ENCODE measurements around the gene EIF5A. TPM values are rescaled to one million over a fixed set of nuclear protein-coding genes. Genes with fewer than 3 reads are reported as not detected.

The EIF5A gene
- polyA plus RNA-seq, 1 donor = 295 TPM

DNA sequence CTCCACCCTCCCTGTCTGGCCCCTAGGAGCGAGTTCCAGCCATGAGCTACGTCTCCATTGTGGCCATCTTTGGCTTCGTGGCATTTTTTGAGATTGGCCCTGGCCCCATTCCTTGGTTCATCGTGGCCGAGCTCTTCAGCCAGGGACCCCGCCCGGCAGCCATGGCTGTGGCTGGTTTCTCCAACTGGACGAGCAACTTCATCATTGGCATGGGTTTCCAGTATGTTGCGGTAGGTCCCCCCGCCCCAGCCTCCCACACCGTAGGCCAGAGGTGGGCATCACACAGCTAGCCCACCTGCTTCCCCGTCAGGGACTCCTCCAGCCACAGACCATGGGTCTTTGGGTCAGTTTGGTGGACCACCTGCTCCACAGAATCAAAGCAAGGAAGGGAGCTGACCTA, 21.7 kb upstream of the EIF5A start:
- DNase-seq = no peak

DNA sequence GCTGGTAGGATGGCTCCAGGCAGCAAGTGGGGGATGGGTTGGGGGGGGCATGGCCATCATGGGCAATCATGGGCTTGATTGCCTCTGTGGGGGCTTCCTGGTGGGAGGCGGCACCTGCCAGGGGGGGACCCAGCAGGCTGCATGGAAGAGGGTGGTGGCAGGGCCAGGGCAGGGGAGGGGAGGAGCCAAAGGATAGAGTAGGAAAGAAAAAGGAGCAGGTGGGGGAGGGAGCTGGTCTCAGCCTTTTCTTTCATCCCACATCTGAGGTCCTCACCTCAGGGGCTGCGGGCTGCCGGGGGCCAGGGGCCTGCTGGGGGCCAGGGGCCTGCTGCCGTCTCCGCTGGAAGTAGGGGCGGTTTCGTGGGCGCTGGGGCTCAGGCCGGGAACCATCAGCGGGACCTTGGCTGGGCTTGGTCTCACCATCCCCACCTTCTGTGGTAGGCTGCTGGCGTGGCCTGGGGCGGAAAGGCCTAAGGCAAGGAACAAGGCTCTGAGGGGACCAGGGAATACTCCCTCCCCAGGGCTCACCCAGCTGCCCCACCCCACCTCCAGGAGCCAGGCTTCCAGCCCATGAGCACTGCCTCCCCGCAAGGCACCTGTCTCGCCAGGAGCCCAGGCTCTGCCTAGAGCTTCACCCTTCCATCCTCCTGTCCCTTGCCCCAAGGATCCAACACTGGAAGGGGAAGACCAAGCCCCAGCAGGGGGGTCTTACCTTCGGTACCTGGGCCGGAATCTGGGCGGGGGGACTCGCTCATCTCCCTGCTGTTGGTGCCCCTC, 18.0 kb upstream of the EIF5A start:
- DNase-seq = no peak

DNA sequence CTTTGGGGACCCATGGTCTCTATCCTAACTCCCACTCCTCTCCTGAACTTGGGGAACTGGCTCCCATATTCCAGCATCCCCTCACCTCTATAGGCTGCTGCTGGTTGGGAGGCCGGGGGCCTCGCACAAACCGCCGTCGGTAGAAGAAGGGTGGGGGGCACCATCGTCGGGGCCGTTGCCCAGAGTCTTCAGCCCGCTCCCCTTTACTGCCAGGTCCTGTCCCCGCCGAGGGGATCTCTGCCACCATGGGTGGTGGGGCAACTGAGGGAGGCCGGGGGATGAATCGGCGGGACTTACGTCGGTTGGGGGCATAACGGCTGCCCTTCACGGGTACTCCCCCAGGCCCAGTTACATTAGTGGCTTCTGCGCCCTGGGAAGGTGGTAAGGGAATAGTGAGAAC, 17.3 kb upstream of the EIF5A start:
- no peak for DNase-seq

DNA sequence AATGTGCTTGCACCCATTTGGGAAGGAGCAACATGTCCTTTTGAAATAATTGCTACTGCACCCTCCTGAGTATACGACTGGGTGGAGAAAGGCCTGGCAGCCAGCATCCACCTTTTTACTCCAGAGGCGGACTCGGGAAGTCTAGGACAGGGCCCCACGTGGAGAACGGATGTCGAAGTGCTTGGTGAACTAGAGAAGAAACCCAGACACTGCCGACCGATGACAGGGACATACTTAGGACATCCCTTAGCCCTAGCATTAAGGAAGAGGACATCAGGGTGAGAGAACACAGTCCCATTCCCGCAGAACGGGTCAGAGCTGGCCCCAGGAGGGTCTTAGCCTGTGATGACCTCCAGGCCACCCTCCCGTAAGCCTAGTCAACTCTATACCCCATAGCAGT, 16.7 kb upstream of the EIF5A start:
- DNase-seq = no peak

DNA sequence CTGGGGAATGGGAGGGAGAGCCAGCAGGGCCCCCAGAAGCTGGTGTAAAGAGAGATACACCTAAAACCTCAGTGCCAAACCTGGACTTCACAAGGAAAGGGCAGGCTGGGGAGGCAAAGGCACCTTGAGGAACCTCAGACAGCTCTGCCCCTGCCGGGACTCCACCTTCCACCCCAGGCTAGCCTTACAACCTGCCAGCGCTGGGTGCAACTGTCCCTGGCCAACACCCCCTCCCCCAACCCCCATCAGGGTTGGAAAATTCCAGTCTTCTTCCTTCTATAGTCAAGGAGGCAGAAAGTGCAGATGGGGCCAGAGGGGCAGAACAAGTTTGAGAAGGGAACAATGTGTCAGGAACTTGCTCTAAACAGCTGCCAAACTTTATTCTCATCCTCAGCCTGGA, 15.2 kb upstream of the EIF5A start:
- no peak for DNase-seq

DNA sequence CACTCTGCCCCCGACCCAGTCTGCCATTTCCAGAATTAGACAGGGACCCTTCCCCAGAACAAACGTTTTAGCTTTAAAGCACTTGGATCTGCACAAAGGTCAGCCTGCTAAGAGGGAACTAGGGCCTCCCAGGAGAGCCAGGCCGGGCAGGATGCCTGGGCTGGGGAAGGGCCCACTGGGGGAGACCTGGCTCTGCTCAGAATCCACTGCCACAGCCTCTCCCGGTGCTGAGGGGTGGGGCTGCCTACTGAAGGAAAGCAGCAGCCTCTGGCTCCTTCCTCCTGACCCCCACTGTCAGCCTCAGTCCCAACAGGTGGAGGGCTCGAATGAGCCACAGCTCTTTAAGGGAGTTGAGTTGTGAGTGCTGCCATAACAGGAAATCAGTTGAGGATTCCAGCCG, 14.7 kb upstream of the EIF5A start:
- no peak for DNase-seq

DNA sequence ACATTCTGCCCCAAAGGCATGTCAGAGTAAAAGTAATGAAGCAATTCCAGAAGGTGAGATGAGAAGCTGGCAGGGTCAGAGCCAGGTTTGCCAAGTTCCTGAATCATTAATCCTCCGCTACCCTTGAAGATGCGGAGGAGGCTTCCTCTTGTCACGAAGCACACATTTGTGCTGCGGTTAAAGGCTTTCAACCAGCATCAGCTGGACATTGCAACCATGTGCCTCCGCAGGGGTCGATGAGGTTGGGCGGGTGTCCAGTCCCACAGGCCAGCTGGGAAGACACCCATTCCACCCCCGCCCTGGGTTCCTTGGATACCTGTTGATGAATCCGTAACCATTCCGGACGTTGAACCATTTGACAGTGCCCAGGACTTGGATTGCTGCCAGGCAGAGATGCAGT, 14.3 kb upstream of the EIF5A start:
- DNase-seq = no peak

DNA sequence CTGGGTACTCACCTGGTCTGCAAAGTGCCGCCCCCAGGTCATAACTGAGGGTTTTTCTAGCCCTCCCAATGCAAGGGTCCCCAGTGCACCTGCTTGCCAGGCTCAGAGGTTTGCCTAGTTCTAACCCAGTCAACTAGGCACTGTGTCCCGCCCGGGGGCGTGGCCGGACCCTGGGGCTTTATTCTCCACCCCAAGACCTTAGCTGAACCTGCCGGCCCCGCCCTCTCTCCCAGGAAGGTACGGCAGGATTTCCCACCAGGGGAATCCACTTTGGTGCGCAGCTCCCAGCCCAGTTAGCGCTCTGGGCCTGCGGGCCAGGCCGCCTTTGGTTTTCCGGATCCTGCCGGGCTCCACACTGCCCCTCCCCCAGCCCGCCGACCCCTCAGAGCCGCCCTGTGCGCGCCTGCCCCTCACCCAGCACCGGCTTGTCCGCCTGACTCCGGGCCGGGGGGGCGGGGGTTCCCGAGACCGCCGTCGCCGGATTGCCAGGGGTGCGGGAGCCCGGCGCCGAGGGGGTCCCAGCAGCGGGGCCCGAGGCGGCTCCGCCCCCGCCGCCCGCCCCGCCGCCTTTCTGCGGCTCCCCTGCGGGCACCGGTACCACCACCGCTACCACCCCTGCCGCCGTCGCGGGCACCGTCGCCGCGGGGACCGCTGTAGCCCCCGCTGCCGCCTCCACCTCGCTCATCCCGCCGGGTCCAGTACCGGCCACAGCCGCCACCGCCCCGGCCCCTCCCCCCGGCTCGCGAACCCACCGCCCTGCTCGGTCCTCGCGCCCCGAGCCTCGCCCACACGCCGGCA, 13.4 kb upstream of the EIF5A start:
- DNase-seq = no peak

DNA sequence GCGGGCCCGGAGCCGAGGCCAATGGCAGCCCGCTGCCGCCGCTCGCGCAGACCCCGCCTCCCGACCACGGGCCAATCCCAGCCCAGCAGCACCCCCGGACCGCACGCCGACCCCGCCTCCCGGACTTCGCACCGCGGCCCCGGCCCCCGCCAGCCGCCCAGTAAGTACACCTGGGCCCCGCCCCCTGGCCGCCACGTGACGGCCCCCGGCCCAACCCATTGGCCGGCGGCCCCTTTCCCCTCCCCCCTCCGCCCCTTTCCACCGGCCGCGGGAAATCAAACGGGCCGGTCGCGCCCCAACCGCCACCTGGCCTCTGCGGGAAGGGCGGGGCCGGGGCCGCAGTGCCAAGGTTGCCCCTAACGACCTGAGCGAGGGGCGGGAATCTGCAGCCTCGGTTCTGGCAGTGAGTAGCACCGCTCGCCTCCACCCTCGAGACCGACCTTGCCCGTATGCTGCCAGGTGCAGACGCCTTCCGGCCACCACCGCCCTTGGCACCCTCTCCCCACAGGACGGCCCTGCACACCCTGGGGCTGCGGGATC, 12.7 kb upstream of the EIF5A start, which contains the start of gene YBX2:
TSS of gene YBX2 (minus strand) at position 26 of the 540 bp plus-strand sequence. CDS start 139 bp downstream, outside the sequence.
- DNase-seq = peak; percentile 45

DNA sequence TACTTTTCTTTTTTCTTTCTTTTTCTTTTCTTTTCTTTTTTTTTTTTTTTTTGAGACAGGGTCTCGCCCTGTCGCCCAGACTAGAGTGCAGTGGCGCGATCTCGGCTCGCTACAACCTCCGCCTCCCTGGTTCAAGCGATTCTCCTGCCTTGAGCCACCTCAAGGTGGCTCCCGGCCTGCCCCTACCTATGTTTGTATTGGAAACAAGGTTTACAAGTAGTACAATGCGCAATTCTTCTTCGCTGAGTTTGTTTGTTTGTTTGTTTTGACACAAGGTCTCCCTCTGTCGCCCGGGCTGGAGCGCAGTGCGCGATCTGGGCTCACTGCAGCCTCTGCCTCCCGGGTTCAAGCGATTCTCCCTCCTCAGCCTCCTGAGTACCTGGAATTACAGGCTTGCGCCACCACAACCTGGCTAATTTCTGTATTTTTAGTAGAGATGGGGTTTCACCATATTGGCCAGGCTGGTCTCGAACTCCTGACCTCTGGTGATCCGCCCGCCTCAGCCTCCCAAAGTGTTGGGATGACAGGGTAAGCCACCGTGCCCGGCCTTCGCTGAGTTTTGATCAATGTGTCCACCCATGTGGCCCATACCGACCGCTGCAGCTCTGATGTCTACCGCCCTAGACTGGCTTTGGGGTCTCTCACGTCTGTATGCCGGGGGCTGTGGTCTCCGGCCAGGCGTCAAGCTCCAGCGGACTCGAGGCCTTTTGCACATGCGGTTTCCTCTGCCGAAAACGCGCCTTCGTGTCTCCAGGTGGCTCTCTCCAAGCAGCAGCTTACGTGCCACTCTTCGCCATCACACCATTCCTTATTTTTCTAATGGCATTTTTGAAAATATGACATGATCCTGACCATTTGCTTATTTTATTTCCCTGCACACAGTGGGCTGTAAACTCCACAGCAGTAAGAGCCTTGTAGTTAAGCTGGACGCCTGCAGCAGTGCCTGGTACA, 11.9 kb upstream of the EIF5A start:
- DNase-seq = no peak

DNA sequence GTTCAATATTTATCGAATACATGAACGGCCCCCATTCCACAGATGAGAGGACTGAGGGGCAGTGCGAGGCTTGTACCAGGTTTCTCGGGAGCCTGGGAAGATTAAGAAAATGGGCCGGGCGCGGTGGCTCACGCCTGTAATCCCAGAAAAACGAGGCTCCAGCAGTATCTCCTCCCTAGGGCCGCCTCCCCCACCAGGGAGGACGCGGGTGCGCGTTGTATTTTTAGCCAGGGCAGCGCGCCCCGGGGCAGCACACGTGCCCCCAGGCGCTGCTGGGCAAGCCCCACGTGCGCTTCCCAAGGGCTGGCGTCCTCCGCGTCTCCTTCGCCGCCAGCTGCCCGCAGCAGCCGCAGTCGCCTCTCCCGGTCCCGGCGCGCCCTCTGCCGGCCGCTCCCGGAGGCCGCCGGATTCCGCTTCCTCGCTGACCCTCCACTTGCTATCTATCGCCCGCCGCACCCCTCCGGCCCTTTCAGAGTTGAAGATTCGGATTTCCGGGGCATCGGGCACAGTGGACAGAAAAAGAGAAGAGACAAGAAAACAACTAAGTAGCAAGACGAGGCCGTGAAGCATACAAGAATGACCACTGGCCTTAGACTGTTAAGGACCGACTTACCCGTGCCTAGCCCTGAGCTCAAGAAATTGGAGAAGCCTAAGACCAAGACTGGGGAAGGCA, 11.1 kb upstream of the EIF5A start:
- peak; percentile 84 for DNase-seq

DNA sequence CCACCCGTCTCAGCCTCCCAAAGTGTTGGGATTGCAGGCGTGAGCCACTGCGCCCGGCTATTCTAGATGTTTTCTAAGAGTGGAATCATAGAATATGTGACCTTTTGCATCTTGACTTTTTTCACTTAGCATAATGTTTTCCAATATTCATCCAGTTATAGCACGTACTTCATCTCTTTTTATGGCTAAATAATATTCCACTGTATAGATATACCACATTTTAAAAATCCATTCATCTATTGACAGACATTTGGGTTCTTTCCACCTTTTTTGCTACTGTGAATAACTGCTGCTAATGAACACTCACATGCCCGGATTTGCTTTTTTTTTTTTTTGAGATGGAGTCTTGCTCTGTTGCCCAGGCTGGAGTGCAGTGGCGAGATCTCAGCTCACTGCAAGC, 3.2 kb upstream of the EIF5A start:
- no peak for DNase-seq

DNA sequence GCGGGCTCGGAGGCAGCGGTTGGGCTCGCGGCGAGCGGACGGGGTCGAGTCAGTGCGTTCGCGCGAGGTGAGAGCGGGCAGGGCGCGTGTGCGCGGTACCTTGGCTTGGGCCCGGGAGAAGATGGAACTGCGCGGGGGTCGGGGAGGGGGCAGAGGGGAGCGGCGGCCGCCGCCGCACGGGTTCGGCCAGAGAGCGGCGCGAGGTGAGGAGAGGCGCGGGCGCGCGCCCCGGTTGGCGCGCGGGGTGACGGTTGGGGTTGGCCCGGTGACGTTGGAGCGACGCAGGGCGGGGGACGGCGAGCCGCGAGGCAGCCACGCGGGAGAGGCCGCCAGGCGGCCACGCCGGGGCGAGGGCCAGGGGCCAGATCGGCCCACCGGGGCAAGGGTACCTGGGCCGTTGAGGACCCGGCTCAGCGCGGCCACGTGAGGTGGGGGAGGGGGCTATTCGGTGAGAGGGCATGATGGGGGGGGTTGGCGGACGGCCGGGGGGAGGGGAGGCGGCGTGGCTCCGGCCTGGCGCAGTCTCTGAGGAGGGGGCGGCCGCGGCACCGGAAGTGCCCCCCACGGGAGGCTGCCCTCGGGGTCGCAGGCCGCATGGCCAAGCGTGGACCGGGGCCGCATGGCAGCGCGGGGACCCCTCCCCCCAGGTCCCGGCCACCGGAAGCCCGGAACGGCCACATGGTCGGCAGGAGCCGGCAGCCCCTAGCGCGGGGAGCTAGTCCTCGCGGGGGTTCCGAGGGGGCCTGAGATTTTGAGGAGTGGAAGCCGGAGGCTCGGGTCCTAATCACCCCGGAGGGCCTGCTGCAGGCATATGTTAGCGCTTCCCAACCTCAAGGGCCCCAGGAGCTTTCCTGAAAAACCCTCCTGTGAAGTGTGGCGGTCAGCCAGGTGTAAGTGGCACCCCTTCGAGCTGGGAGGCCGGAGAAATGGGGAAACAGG, 527 bp downstream of the EIF5A start:
- peak; percentile 64 for DNase-seq

DNA sequence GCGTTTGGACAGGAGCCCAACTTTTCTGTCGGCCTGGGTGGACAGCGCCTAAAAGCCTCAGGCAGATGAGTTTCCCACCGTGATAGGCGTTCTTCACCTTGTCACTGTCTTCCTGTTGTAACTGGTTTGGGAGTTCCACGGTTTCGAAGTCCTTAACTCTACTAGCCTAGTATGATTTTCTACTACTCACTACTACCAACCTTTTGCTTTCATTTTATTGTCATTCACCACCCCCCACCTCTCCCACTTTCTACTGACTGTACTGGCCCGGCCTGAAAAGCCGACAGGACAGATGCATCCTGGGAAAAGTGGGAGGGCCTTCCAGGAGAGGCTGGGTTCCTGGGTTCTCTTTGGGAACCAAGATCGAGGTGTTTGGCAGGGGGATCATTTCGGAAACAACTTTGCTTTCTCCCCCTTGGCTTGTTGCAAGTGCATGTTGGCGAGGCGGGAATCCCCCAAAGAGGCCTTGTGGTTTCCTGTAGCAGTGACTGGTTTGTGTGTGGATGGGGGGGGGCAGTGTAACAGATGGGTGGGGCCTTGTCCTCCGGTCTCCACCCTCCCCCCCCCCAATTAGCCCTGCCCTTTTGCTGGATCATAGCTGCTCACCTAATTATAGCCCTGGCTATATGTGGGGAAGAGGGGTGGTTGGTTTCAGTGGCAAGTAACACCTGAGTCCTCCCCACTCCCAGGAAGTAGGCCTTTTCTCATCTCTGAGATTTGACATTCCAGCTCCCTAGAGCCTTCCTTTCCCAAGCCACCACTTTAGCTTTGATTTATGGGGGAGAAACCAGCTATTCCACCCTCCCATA, 1.4 kb downstream of the EIF5A start:
- peak; percentile 77 for DNase-seq

DNA sequence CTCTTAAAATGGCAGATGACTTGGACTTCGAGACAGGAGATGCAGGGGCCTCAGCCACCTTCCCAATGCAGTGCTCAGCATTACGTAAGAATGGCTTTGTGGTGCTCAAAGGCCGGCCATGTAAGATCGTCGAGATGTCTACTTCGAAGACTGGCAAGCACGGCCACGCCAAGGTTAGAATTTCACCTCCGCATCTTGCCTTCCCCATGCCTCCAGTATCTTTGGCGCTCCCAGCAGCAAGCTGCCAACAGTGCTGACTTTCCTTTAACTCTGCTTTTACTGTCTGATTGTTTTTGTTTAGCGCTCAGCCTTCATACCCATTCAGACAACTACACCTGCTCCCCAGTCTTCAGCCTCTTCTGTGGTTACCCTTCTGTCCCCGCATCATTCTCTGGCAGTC, 2.2 kb downstream of the EIF5A start:
- DNase-seq = no peak

DNA sequence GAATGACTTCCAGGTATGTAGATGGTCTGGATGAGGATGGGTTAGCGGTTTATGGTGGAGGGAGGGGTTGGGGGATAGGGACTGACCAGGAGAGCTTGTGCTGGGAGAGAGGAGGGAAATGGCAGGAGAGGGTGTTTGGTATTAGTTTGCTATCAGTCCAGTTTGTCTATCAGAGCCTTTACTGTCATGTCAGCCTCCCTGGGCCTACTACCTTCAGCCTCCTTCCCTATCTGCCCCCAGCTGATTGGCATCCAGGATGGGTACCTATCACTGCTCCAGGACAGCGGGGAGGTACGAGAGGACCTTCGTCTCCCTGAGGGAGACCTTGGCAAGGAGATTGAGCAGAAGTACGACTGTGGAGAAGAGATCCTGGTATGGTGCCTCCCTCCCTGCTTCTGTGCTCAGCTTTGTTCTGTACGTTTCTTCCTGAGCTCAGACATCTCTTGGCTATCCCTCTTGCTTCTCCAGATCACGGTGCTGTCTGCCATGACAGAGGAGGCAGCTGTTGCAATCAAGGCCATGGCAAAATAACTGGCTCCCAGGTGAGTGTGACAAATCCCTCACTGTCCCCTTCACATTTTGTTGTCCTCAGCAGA, 3.8 kb downstream of the EIF5A start:
- no peak for DNase-seq

DNA sequence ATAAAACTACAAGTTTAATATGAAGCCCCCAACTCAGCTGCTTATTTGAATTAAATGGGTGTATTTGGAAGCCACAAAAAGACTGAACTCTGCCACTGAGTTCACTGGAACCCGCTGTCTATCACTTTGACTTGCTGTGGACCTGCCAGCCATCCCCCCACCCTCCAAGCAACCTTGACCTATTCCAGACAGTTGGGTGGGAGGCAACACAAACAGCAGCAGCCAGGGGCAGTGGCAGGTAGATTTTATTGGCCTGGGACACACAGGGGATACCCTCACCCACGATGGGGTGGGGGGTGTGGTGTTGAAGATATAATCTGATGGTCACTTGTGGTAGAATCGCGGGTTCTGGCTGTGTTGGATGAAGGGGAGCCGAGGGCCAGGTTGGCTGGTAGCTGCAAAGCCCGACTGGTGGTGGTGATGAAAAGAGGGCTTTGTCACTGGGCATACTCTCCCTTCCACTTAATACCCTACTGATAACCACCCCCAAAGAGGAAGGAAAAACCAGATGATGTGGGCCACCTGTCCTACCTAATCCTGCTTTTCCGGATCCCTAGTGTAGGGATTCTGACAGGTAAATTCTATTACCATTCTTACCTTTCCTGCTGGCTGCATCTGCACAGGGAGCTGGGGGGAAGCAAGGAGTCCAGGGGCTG, 5.1 kb downstream of the EIF5A start:
- DNase-seq = no peak

DNA sequence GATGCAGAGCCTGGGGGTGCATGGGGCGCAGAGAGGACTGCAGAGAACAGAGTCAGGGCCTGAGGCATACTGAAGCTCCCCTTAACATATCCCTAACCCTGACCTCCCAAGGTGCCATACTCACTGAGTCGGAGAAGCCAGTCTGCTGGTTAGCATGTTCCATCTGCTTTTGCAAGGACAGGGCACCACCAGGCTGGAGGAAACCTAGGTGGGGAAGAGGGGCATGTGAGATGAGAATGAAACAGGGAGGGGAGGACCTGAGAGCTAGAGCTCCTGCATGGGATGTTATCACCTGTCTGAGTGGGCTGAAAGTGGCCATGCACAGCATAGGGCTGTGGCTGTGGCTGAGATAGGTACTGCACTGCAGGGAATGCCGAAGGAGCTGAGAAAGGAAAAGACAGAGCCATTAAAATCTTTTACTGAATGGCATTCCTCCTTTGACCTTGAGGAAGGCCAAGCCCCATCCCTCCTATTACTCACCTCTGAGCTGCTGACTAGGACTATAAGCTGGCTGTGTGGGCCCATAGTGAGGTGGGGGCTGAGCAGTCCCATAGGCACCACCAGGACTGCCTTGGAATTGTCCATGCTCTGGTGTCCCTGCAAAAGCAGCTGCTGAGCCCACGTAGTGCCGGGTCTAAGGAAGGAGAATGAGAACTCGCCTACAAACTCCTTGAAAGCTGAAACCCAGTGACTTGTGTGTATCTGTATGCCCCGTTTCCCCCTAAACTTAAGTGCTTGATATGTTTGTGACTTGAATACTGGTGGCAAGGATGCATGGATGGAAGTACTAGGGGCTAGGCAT, 5.9 kb downstream of the EIF5A start:
- no peak for DNase-seq

All from hindlimb muscle (tissue), 1 donor.